Dedifferentiated amniotic fluid mesenchymal stem cell (primary cell): ENCODE data around the gene GPT2.
"Not testable (repeated sequence)": the region's sequence is repeated elsewhere in the genome, so short reads cannot be mapped to it uniquely, and the experiment has no call there.

ENCODE experiments used
- DNase-seq: peaks from one replicate; pipeline ENCODE4 v3.0.0-alpha.2; 2016; ENCODE audit errors: extremely low spot score

The GPT2 gene

DNA sequence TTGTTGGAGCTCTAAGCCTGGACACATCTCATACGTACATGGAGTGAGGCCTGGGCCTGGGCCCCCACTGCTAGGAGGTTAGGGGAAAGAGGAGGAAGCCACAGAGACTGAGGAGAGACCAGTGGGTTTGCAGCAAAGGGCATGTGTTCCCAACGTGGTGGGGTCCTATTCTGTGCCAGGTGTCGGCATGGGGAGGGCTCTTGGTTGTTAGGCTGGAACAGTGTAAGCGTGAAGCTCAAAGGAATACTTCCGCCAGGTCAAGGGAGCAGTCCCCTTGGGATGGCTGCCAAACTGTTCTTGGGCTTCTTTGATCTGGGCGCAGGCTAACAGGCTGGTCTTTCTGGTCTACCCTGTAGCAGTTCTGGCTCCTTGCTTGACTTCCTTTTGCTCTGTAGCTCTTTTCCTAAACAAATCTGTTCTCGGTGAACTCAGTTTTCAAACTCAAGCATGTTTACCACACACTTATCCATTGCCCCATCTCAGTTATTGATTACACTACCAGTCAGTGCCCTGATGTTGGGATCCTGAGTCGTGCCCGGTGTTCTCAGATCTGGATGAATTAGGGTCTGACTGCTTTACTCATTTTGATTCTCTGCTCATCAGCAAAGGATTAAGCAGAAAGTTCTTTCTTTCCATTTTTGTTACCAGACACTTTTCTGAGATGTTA, 36.4 kb downstream of the GPT2 start:
- DNase-seq = no peak

DNA sequence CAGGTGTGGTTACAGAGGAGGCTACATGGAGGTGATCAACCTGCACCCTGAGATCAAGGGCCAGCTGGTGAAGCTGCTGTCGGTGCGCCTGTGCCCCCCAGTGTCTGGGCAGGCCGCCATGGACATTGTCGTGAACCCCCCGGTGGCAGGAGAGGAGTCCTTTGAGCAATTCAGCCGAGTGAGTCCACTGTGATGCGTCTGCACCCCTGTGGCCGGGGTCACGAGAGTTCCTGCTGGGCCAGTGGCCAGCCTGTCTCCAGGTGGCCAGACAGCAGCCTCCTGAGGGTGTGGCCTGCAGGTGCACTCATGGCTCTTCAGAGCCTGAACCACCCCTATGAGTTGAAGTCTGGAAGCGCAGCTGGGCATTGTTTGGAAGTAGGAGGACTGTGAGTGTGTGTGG, 38.1 kb downstream of the GPT2 start:
- DNase-seq = no peak

DNA sequence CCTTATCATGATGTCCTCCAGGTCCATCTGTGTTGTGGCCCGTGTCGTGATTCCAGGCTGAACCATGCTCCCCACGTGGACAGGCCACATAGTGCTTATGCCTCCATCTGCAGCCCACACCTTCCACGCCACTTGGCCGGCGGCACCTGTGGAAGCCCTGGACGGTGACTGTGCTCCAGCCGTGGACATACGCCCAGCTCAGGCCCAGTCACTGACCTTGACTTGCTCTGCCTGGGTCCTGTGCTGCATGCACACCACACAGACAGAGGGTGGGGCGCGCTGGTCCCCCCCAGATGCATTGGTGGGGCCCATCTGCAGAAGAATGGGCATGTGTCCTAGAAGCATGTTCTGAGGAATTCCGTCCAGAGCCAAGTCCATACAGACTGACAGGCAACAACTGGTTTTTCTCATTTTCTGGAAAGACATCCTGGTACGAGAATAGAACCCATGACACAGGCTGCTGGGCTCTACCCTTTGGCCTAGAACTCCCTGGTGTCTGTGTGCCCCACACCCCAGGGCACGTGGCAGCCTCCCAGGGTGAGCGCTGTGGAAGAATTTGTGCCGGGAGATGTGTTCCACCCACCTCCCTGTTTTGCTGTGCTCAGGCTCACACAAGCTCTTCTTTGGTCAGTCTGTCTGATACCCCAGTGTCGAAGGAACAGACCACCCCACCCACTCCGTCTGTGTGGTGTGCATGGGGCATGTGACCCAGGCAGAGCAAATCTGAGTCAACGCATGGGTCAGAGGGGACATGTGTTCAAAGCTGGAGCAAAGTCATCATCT, 39.5 kb downstream of the GPT2 start:
- no peak for DNase-seq

GRCh38 chr16:46924402-46924801, 40.2 kb downstream of the GPT2 start:
- DNase-seq = no peak

- no peak for DNase-seq
These were observed 42.5 kb downstream of the GPT2 start for GRCh38 chr16:46926470-46927225.

DNA sequence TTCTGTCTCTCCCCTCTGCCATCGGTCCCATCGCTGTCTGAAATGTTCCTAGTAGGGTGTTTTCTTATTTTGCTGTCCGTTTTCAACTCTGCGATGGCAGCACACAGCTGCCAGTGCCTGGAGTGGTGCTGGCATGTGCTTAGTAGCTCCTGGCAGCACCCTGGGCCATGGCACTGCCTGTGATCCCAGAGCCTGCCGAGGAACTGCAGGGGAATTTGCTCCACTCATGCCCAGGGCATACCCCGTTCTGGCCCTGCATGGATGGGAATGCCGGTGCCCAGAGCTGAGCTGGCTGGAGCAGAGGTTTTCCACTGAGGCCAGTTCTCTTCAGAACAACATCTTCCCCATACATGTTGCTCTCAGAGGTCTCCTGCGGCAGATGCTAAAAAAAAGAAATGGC, 43.1 kb downstream of the GPT2 start:
- no peak for DNase-seq

GRCh38 chr16:46928811-46929210, 44.6 kb downstream of the GPT2 start:
- no peak for DNase-seq

GRCh38 chr16:46929378-46930332, 45.5 kb downstream of the GPT2 start:
- DNase-seq = peak; percentile 18

GRCh38 chr16:46930861-46931260, 46.7 kb downstream of the GPT2 start:
- DNase-seq = no peak

DNA sequence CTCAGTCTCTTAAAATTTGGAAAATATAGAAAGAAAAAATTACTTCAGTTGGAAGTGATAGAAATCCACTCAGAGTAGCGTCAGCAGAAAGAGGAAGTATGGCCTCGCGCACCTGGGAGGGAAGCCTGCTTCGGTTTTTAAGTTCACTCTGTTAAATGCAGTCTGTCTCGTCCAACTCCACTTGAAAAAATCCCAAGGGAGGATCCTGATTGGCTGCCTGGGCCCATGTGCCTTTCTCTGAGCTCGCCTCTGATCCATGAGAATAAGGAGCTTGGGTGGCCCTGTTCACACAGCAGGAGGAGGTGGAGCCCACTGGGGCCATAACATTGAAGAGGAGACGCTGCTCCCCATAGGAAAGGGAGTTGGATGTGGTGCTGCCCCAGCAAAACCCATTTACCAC, 48.6 kb downstream of the GPT2 start:
- no peak for DNase-seq

- no peak for DNase-seq
These were observed 53.4 kb downstream of the GPT2 start for GRCh38 chr16:46937536-46937935.

GRCh38 chr16:46944713-46945112, 60.6 kb downstream of the GPT2 start:
- not testable (repeated sequence) for DNase-seq

DNA sequence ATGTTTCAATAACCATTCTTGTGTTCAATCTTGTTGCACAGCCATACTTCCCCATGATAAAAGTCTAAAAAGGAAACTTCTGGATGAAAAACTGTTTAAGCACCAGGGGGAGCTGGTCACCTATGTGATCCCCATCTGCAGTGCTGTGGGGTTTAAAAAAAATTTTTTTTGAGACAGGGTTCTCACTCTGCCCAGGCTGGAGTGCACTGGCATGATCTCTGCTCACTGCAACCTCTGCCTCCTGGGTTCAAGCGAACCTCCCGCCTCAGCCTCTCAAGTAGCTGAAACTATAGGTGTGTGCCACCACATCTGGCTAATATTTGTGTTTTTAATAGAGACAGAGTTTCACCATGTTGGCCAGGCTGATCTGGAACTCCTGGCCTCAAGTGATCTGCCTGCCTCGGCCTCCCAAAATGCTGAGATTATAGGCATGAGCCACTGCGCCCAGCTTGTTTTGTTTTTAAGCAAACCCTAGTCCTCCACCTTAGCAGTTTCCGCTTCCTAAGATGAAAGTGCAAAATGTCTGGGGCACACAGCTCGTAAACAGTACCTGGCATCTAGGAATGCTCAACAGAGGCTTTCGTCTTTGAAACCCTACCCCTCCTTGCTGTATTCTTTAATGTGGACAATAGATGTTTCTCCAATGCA, 63.9 kb downstream of the GPT2 start:
- peak; percentile 19 for DNase-seq

GRCh38 chr16:46948548-46949166, 64.5 kb downstream of the GPT2 start:
- no peak for DNase-seq

DNA sequence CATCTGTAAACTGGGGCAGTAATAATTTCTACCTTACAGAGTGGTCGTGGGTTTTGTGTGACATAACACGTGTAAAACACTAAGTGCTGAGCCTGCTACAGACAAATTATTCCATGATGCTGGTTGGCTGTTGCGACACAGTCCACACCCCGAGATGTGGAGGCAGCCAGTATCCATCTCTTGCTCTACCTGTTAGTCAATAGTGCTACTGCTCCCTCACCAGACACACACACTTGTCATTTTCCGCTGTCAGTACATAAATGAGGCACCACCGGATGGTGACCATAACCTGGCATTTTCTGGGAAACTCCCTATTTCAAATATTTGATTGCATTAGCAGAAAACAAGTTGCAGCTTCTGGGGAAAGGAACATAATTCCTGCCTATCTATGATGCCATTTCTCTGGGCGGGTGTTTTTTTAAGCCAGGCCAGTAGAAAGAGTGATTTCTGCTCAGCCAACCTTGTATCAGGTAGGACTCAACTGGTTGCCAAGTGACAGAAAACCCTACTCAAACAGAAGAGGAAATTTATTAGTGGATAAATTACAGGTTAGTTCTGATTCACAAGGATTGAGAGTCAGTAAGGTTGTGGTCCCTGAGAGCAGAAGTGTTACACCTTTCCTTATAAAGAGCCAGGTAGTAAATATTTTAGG, 65.2 kb downstream of the GPT2 start:
- no peak for DNase-seq

DNA sequence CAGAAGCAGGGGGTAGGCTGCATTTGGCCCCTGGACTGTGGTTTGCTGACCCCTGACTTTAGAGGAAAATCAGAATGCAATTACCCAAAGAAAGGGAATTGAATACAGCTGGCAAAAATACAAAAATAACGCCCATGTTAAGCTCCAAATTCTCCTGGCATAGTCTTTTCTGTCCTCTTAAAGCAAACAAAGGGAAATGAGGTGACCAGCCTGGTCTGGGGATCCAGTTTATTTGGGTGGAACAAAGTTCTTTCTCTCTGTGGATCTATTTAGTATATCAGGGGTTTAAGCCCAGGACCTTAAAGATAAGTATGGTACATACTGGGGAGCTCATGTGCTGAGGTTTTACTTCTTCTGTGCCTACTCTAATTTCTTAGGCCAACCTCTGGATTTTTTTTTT, 65.8 kb downstream of the GPT2 start:
- no peak for DNase-seq

- DNase-seq = no peak
These were observed 70.4 kb downstream of the GPT2 start for GRCh38 chr16:46954562-46954961.

GRCh38 chr16:46961373-46962353, 77.5 kb downstream of the GPT2 start:
- no peak for DNase-seq

DNA sequence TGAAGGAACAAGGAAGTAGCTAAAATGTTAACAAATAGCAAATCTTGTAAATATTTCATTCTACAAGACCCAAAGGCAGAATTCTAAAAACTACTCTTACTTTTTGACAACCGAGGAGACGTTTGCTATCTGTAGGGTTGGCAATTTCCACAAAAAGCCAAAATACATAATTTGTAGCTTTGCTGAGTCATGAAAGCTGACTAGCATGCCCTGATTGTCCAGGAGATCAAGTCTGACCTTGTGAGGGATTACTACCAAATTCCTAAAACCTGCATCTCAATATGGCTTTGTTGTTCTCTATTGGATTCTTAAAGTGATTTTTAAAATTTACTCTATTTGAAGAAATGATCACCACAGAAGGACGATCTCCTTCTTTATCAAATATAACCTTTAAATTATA, 78.5 kb downstream of the GPT2 start:
- DNase-seq = no peak
